IMR-90 (cell line): ENCODE measurements around the gene STPG4. TPM values are rescaled to one million over a fixed set of nuclear protein-coding genes. Genes with fewer than 3 reads are reported as not detected.

Experiments
- ATAC-seq: fragments of 200-7000 bp; cut with Tn5 transposase; 2 replicates; pipeline ENCODE4 v1.9.1; 2020; ENCODE audit warnings: low read depth, mild to moderate bottlenecking, moderate library complexity
- BruUV-seq: library from RNA; stranded (reverse); fragments of 400-500 nt; replicated peaks from 2 replicates; lab custom pipeline; 2021; lab: Mats Ljungman, UMichigan
- CTCF ChIA-PET: fragments of 300-600 bp; formaldehyde crosslinking; extraction: SDS; loops from one replicate; lab custom pipeline; 2021; ENCODE audit warnings: antibody characterized with exemption; lab: Yijun Ruan, JAX
- POLR2A ChIA-PET: fragments of 300-600 bp; sonication (Branson Sonifier 250); formaldehyde crosslinking; loops from one replicate; lab custom pipeline; 2022; ENCODE audit warnings: antibody characterized with exemption; ENCODE audit not compliant: unreplicated experiment; lab: Charles Lee
- DNase-seq: peaks from one replicate; pipeline ENCODE4 v3.0.0; 2013
- H2AFZ ChIP-seq: replicated peaks from 2 replicates; pipeline ENCODE3; 2013; ENCODE audit warnings: low read length, mild to moderate bottlenecking; ENCODE audit not compliant: poor library complexity
- H2AK5ac ChIP-seq: 2 replicates; pipeline ENCODE4 v1.6.1; 2013; ENCODE audit warnings: low read depth, low read length, inconsistent platforms
- H2AK9ac ChIP-seq: replicated peaks from 2 replicates; pipeline ENCODE3; 2013; ENCODE audit warnings: mild to moderate bottlenecking, low read depth, low read length, moderate library complexity; ENCODE audit not compliant: poor library complexity
- H2BK120ac ChIP-seq: 2 replicates; pipeline ENCODE4 v1.6.1; 2013; ENCODE audit warnings: low read depth, low read length, inconsistent platforms
- H2BK15ac ChIP-seq: 3 replicates; pipeline ENCODE4 v1.6.1; 2013; ENCODE audit warnings: low read depth, low read length, inconsistent platforms
- H2BK20ac ChIP-seq: 2 replicates; pipeline ENCODE4 v1.6.1; 2013; ENCODE audit warnings: low read depth, mild to moderate bottlenecking, inconsistent platforms, low read length, moderate library complexity
- H2BK5ac ChIP-seq: 2 replicates; pipeline ENCODE4 v1.6.1; 2013; ENCODE audit warnings: mild to moderate bottlenecking, low read depth, low read length, inconsistent platforms; ENCODE audit not compliant: poor library complexity, severe bottlenecking
- H3K14ac ChIP-seq: replicated peaks from 2 replicates; pipeline ENCODE4 v1.6.1; 2013; ENCODE audit warnings: low read depth, low read length, inconsistent platforms
- H3K18ac ChIP-seq: 2 replicates; pipeline ENCODE4 v1.6.1; 2013; ENCODE audit warnings: low read depth, low read length, control low read depth
- H3K23ac ChIP-seq: 2 replicates; pipeline ENCODE4 v1.6.1; 2013; ENCODE audit warnings: low read depth, low read length, inconsistent platforms
- H3K27ac ChIP-seq: 2 replicates; pipeline ENCODE4 v1.5.1; 2013; ENCODE audit warnings: mild to moderate bottlenecking, control low read depth, low read length; ENCODE audit not compliant: insufficient read depth
- H3K27me3 ChIP-seq: 2 replicates; pipeline ENCODE4 v1.6.1; 2013; ENCODE audit warnings: low read length; ENCODE audit not compliant: control insufficient read depth, insufficient read depth
- H3K36me3 ChIP-seq: 2 replicates; pipeline ENCODE4 v1.6.1; 2013; ENCODE audit warnings: low read length, mixed read lengths; ENCODE audit not compliant: control insufficient read depth, insufficient read depth
- H3K4ac ChIP-seq: 2 replicates; pipeline ENCODE4 v1.6.1; 2013; ENCODE audit warnings: low read depth, low read length, inconsistent platforms
- H3K4me1 ChIP-seq: 2 replicates; pipeline ENCODE4 v1.6.1; 2013; ENCODE audit warnings: low read length, mixed read lengths; ENCODE audit not compliant: control insufficient read depth, insufficient read depth
- H3K4me2 ChIP-seq: 2 replicates; pipeline ENCODE4 v1.6.1; 2013; ENCODE audit warnings: low read depth, mild to moderate bottlenecking, control low read depth, low read length, moderate library complexity
- H3K4me3 ChIP-seq: 2 replicates; pipeline ENCODE4 v1.5.1; 2013; ENCODE audit warnings: low read depth, mild to moderate bottlenecking, control low read depth, low read length, moderate library complexity; ENCODE audit not compliant: insufficient read depth
- H3K56ac ChIP-seq: 2 replicates; pipeline ENCODE4 v1.6.1; 2013; ENCODE audit warnings: low read length, inconsistent platforms; ENCODE audit not compliant: insufficient read depth; ENCODE audit errors: extremely low read depth
- H3K79me1 ChIP-seq, 2 experiments: 2 replicates each; pipeline ENCODE4 v1.6.1; 2013; ENCODE audit warnings: low read length in 2 of 2, inconsistent platforms in 1 of 2, low read depth in 1 of 2
- H3K9ac ChIP-seq: 2 replicates; pipeline ENCODE4 v1.6.1; 2013; ENCODE audit warnings: low read depth, low read length, control low read depth
- H3K9me1 ChIP-seq: 2 replicates; pipeline ENCODE4 v1.6.1; 2013; ENCODE audit warnings: low read length, inconsistent platforms; ENCODE audit not compliant: insufficient read depth
- H3K9me3 ChIP-seq: 2 replicates; pipeline ENCODE4 v1.6.1; 2013; ENCODE audit warnings: low read length; ENCODE audit not compliant: control insufficient read depth, insufficient read depth
- H4K20me1 ChIP-seq: 2 replicates; pipeline ENCODE4 v1.6.1; 2013; ENCODE audit warnings: low read length, inconsistent platforms; ENCODE audit not compliant: insufficient read depth
- H4K5ac ChIP-seq: 2 replicates; pipeline ENCODE4 v1.6.1; 2013; ENCODE audit warnings: mild to moderate bottlenecking, low read depth, low read length, control low read depth
- H4K8ac ChIP-seq, 2 experiments: 2 replicates each; pipeline ENCODE4 v1.6.1; 2013; ENCODE audit warnings: low read depth in 2 of 2, low read length in 2 of 2, control low read depth in 1 of 2, inconsistent platforms in 1 of 2
- H4K91ac ChIP-seq: 2 replicates; pipeline ENCODE4 v1.6.1; 2013; ENCODE audit warnings: low read depth, low read length, inconsistent platforms; ENCODE audit not compliant: insufficient read depth
- CEBPB ChIP-seq: IDR thresholded peaks from 2 replicates; pipeline ENCODE4 v1.6.1; 2012; ENCODE audit warnings: low read depth, low read length, improper control_type of control experiment
- MAFK ChIP-seq: IDR thresholded peaks from 2 replicates; pipeline ENCODE4 v1.6.1; 2012; ENCODE audit warnings: low read depth, low read length, improper control_type of control experiment
- MXI1 ChIP-seq: IDR thresholded peaks from 2 replicates; pipeline ENCODE4 v1.6.1; 2012; ENCODE audit warnings: low read depth, mild to moderate bottlenecking, low read length, moderate library complexity, borderline replicate concordance
- NFE2L2 ChIP-seq: fragments of 150-350 bp; IDR thresholded peaks from 2 replicates; pipeline ENCODE4 v1.6.1; 2016; ENCODE audit warnings: low read depth, mild to moderate bottlenecking, low read length
- RFX5 ChIP-seq: IDR thresholded peaks from 2 replicates; pipeline ENCODE4 v1.8.0; 2012; ENCODE audit warnings: low read depth, mild to moderate bottlenecking, low read length, moderate library complexity
- WGBS, 2 experiments: methylation state at CpG; one replicate each; pipeline versions ENCODE4 v1.1.5 to v1.1.7; 2013; ENCODE audit warnings: missing lambda C conversion rate in 2 of 2; ENCODE audit not compliant: insufficient read length in 1 of 2; ENCODE audit errors: extremely low coverage in 2 of 2; 5-methylcytosine and 5-hydroxymethylcytosine counted together
- dilution Hi-C: fragments of 300-500 bp; cut with HindIII; formaldehyde crosslinking; loops from one replicate; pipeline ENCODE4 v1.14.3; 2018; ENCODE audit warnings: low sequenced_read_pairs; ENCODE audit not compliant: unreplicated experiment
- in situ Hi-C: fragments of 300-500 bp; cut with MboI; formaldehyde crosslinking; loops from 3 replicates; pipeline ENCODE4 v1.14.3; 2019; ENCODE audit warnings: low sequenced_read_pairs, inconsistent platforms, mixed read lengths
- intact Hi-C: fragments of 100-400 bp; cut with micrococcal nuclease; formaldehyde crosslinking; loops from 2 replicates; pipeline ENCODE4 v1.10.0; 2022
- polyA plus RNA-seq, 3 experiments: library from polyadenylated mRNA; depleted of rRNA; stranded (reverse); fragments of >200 nt; gene quantifications; 2 replicates each; pipeline ENCODE4 v1.2.3, GENCODE V29; 2012; ENCODE audit warnings: low replicate concordance in 1 of 3
- total RNA-seq: library from RNA; depleted of rRNA; stranded (reverse); fragments of >200 nt; gene quantifications from 2 replicates; pipeline ENCODE4 v1.2.3, GENCODE V29; 2012
- TF ChIP-seq, protein P1 (sequence below): fragments of 150-350 bp; IDR thresholded peaks from 2 replicates; pipeline ENCODE4 v1.6.1; 2017; ENCODE audit warnings: mild to moderate bottlenecking, antibody characterized with exemption, low read length, low read depth

The STPG4 gene
- total and polyA plus RNA-seq, 2 of the 4 experiments (the other 2 are of a cell fraction) = 0.12 to 0.18 TPM

DNA sequence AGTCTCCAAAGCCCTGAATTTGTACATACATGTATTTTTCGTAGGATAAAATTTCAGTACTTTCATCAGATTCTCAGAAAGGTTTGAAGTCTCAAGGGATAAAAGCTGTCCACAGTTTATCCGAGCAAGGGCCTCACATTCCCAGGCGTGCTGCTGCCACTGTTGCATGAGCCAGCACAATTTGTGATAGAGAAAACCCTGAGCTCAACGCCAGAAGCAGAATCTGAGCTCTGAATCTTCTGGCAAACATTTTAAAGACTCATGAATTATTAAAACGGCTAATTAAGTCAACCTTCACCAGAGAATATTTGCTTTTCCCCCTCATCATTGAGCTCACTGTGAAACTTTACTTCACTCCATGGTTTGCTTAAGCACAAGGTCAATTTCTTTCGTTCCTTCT, 38.5 kb upstream of the STPG4 start:
- no CpG with 5 or more reads among the region's 6 CpGs for WGBS, 2 experiments
- Histone ChIP-seq H2BK5ac (peak overlapping the region; percentile 99), H3K18ac (peak overlapping the region; percentile 83), H2BK20ac (peak overlapping the region; percentile 99), H3K9me3 (no peaks in the 10 kb centered on the region), H3K14ac (peak overlapping the region; percentile 83), H3K23ac (peak overlapping the region; percentile 92), H4K5ac (peak overlapping the region; percentile 86), H3K4ac (peak overlapping the region; percentile 99), H3K4me3 (no peak overlapping the region), H3K4me2 (peak overlapping the region; percentile 15; the same call in 1 of the 2 replicates), H3K9ac (no peak overlapping the region), H3K56ac (peak overlapping the region; percentile 54; the same call in 1 of the 2 replicates), H4K20me1 (no peaks in the 10 kb centered on the region), H2AK5ac (peak overlapping the region; percentile 95), H4K91ac (peak overlapping the region; percentile 99), H2AFZ (no peak overlapping the region), H2BK120ac (peak overlapping the region; percentile 99), H3K36me3 (no peaks in the 10 kb centered on the region), H2BK15ac (peak overlapping the region; percentile 92), H3K79me1 (peaks cover 6 to 42% of the 10 kb centered on the region in 2 experiments; a peak in 2 of 4 replicates), H2AK9ac (peak overlapping the region; percentile 47), H3K27ac (peak overlapping the region; percentile 72), H4K8ac (peak overlapping the region; percentile 56 to 68), H3K4me1 (peaks cover 32% of the 10 kb centered on the region), H3K27me3 (no peaks in the 10 kb centered on the region), H3K9me1 (peaks cover 19% of the 10 kb centered on the region)
- intact Hi-C loops = no loop called here
- ATAC-seq (no peak), DNase-seq (no peak)
- no TSS peak for BruUV-seq
- in situ Hi-C loops = no loop called here
- dilution Hi-C loops = no loop called here
- ChIA-PET POLR2A (interaction anchor here (0.6 kb wide), 1 partner anchor 173 kb away, joined by 3 read pairs; no protein-coding TSS in a partner anchor), CTCF (interaction anchor here (1.0 kb wide), 1 partner anchor 131 kb away, joined by 3 read pairs; no protein-coding TSS in a partner anchor)
- TF ChIP-seq, protein P1, sequence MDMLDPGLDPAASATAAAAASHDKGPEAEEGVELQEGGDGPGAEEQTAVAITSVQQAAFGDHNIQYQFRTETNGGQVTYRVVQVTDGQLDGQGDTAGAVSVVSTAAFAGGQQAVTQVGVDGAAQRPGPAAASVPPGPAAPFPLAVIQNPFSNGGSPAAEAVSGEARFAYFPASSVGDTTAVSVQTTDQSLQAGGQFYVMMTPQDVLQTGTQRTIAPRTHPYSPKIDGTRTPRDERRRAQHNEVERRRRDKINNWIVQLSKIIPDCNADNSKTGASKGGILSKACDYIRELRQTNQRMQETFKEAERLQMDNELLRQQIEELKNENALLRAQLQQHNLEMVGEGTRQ = no peak
- TF ChIP-seq CEBPB = no peak
- no peak for TF ChIP-seq RFX5
- TF ChIP-seq NFE2L2 = peak; percentile 29; the same call in 1 of the 2 replicates
- no peak for TF ChIP-seq MAFK
- no peak for TF ChIP-seq MXI1
